ENCODE results near the gene PTPRT.

Gene PTPRT

DNA sequence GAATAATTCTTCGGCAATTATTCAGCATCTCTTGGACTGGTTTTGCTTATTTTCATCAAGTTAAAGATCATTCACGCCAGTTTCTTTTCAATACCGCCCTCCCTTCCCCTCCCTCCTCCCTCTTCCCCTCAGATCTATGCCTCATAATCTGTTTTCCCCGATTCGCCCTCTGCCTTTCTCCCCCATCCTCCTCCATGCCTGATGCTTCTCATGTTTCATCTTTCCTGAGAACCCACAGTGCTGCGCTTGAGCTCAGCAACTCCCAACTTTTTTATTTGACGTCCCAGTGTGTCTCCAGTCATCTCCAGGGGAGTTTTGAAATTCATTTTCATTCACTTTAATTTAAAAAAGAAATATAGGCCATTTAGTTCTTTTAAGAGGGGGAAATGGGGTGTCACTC is 142.7 kb downstream of the PTPRT start:
- intact Hi-C loops (cut with DNase I), result no loop called here
- DNase-seq, result peak in 12 of 42 donors; percentile 2 to 40 (median 19)

DNA sequence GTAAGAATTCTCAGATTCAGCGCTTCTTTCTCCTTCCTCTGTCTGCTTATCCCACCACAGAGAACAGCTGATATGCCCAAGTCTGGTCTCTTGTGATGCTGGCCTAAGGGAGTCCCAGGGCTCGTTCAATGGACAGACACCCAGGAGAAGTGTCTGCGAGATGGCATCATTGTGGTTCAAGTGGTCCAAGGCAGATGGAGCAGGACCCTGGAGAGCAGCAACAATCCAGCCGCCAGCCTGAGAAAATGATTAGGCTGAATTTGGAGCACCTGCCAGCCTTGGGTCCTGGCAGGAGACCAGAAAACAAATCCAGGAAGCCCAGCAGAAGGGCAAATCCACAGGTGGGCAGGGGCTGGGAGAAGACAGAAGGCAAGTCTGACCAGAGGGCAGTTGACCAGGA is 145.8 kb downstream of the PTPRT start:
- no peak for DNase-seq
- intact Hi-C loops (cut with DNase I), result no loop called here

DNA sequence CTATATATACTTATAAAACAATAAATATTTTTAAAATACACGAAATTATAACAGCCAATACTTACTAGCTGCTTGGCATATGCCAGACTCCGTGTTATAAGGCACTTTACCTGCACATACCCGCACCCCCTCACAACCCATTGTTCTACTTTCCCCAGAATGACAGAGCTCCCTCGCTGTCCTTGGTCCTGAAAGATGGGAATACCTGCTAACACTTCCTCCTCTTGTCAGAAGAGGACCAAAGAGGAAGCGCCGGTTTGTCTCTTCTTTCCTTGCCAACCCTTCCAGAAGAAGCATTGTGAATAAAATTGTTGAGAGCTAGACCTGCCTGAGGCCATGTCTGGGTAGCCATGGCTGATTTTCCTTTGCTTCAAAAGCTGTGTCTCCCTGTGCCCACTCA is 149.3 kb downstream of the PTPRT start:
- intact Hi-C loops (cut with DNase I), result no loop called here
- no peak for DNase-seq

DNA sequence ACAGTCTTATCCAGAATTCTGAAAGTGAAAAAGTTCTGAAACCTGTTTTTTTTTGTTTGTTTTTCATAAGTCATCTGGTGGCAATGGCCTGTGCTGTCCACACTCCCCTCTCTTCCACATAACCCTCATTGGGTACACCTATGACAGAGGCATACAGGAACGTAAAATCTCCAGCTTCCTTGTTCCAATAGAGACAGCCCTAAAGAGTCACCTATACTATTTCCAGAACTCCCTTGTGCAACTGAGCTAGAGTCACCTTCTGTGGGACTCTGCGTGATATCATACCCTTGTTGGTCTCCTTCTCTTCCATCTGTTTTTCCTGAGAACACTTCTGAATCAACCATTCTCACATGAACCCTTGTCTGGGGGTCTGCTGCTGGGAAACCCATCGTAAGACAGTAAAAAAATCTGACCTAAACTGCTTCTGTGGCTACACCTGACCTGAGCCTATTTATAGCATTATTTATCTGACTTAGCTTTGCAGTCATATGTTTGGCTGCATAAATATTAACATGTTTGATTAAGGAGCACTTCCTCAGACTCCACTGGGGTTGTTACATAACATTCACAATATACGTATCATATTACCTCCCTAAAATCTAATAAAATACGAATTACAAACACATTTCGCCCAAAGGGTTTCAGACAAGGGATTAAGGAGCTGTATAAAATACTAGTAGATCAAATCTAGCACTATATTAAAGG is 151.9 kb downstream of the PTPRT start:
- intact Hi-C loops (cut with DNase I), result no loop called here
- no peak for DNase-seq

DNA sequence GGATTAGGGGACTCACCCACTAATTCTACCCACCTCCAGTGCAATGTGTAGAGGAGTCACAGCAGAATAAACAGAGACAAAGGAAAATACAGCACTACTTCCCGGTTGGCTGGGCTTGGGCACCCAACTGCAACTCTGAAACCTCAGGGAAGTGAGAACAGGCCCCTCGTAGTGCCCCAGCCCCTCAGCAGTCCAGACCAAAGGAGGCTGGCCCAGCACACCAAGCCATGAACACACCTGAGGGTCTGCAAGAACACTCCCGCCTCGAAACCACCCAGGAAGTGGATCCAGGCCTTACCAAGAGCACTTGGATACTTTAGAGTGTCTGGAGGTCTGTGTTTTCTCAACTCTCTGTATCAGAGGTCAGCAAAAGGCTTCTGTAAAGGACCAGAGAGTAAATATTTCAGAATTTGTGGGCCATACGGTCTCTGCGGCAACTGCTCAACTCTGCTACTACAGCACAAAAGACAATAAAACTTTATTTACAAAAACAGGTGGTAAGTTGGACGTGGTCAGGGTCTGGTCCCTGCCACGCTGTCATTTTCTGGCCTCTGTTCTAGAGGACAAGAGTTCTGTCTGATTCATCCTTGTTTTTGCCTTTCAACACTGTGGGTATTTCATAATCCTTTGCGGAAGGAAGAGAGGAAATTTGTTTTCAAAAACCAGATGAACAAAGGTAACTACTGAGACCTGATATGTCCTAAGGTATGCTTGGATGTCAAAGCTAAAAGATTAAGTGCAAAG is 154.6 kb downstream of the PTPRT start:
- DNase-seq, result no peak
- intact Hi-C loops (cut with DNase I), result no loop called here

DNA sequence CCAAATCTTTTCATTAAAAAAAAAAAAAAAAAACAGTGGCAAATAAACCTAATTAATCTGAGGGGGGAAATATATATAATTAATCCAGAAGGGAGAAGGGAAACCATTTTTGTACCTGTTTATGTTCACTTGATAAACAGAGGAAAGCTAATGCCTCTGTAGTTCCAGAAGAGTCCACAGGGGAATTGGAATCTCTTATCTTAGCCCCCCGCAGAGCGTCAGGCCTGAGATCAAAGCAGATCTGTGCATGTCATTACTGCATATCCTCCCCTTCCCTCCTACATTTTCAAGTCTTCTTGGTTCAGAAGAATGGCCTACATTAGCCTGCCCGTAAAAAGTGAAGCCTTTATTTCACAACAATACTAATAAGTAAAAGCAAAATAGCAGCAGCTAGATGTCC is 157.2 kb downstream of the PTPRT start:
- DNase-seq, result no peak

DNA sequence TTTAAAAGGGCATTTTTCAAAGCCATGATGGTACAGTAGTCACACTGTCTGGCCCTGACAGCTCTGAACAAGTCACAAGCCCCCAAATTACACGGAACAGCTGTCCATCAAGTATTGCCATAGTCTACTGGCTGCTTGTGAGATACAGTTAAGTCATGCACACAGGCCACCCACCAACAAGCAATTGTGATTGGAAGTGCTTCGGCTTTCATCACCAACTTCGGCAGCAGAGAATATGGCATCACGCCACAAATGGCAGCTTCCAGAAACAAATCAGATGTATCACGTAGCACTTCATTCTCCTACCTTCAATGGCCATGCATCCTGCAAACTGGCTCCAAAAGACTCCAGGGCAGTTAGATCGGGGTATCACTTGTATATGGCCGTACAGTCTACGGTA is 160.5 kb downstream of the PTPRT start:
- DNase-seq, result no peak
- intact Hi-C loops (cut with DNase I), result no loop called here

More for the DNA sequence above, 157.2 kb downstream of the PTPRT start:
- intact Hi-C loops (cut with DNase I), result no loop called here

DNA sequence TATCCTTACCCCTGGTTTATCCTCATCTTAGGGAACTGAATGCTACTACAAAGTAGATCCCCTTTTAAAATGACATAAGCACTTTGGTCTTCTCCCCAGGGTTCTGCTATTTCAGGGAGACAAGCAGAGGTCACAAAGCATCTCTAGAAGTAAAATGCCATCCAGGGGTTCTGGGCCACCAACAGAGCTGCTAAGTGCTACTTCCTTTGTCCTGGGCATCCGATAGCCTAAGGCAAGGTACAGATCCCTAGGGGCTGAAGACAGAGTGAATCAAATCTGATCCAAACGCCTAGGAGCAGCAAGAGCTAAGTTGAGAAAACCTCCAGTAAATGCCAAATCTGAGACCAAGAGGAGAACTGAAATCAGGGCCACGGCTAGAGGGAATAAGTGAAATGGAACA is 161.2 kb downstream of the PTPRT start:
- intact Hi-C loops (cut with DNase I), result no loop called here
- no peak for DNase-seq

DNA sequence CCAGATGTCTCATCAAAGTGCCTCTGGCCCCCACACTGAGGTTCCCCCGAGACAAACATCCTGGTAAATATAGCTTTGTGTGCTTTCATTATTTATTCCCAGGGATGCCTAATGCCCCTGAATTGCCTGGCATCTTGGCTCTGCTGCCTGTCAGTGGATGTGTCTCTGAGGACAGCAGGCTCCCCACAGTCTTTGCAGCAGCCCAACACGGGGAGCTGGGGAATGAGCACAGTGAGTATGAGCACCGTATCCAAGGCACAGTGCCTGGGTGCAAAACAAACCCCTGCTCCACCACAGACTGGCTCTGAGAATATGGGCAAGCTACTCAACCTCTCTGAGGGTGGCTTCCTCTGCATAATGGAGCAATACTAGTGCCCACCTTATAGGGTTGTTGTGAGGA is 165.9 kb downstream of the PTPRT start:
- intact Hi-C loops (cut with DNase I), result no loop called here
- peak in 1 of 42 donors; percentile 12 for DNase-seq

DNA sequence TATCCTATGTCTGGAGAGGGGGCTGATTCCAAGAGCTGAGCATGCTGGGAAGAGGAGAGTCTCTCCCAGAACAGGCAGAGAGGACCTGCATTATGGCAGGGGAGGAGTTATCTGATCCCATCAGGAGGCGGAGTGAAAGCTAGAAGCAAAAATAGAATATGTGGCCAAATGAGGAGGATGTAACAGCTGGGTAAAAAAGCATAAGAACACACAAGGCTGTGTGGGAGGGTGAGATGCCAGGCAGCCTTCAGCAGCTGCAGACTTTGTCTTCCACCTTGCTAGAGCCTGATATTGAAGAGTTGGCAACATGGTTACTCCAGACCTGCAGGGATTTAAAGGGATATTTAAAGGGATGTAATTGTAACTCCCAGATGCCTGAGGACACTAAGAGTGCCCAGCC is 167.1 kb downstream of the PTPRT start:
- no peak for DNase-seq
- intact Hi-C loops (cut with DNase I), result no loop called here

DNA sequence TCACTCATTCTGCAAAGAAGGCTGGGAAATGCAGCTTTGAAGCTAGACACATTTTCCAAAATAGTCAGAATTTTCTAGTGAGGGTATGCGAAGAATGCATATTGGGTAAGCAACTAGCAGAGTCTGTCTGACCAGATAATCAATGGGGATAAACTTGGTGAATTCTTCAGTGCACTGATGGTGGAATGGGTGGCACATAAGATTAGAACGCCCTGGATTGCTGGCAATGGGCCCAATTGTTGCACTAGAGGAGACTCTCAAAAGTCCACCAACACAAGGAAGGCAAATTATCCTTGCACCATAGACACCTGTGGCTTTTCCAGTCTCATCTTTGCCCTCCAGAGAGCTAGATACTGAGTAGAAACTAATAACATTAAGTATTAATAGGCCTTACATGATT is 167.6 kb downstream of the PTPRT start:
- DNase-seq, result no peak
- intact Hi-C loops (cut with DNase I), result no loop called here

DNA sequence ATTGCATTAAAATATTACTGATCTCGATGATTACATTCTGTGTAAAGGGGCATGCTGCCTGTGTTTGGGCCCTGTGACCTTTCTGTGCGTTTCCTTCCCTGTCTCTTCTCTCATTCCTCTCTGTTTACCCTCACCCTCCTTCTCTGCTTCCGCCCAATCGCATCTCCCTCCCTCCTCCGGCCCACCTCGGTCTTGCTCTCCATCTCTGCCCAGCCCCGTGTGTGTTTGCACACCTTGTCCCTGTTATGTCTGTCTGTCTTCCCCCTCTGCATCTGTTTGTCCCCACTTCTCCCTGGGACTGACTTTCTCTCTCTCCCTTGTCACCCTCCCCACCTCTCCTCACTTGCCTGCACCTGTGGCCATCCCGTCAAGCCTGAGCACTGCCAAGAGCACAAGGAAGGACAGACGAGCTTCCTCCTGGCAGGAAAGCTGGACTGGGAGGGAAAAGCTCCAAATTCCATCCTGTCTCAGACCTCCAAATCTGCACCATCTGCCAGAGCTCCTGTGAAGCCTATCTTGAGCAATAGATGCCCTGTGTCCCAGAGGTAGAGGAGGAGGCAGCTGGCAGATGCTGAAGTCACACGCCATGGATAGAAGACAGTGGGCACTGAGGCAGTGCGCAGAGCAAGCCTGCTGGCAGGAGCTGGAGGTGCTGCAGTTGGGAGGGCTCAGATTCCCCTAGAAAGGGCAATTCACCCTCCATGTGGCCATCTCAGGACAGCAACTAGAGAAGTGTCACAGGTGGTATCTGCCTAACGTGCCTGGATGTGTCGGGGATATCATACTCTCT is 172.3 kb downstream of the PTPRT start:
- intact Hi-C loops (cut with DNase I), result no loop called here
- no peak for DNase-seq

DNA sequence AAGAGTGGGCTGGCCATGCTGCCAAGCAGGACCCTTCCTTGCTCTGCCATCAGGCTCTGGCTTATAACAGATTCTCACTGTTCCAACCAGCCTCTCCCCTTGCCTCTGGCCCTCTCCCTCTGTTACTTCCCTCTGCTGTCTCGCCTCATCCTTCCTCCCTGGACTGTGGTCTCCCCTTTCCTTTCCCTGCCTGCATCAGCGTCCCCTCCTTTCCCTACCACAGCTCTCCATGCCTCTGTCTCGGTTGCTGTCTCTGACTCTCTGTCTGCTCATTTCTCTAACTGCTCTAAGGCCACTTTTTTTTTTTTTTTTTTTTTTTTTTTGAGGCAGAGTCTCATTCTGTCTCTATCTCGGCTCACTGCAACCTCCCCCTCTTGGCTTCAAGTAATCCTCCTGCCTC is 173.4 kb downstream of the PTPRT start:
- intact Hi-C loops (cut with DNase I), result no loop called here
- DNase-seq, result no peak

DNA sequence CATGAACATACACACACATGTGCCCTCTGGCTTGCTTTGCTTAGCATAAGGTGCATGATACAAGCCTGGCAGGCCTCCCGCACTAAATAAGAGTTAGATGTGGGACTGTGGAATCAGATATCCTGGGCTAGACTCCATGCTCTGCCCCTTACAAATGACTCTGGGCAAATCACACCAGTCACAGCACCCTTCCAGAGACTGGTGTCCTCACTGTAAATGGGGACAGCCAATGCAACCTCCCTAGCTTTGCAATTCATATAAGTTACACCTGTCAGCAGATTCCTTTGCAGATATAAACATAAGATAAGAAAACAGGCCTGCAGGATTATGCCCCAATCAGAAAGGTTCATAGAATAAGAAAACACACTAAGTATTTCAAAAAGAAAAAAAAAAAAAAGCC is 174.1 kb downstream of the PTPRT start:
- DNase-seq, result no peak
- intact Hi-C loops (cut with DNase I), result no loop called here

DNA sequence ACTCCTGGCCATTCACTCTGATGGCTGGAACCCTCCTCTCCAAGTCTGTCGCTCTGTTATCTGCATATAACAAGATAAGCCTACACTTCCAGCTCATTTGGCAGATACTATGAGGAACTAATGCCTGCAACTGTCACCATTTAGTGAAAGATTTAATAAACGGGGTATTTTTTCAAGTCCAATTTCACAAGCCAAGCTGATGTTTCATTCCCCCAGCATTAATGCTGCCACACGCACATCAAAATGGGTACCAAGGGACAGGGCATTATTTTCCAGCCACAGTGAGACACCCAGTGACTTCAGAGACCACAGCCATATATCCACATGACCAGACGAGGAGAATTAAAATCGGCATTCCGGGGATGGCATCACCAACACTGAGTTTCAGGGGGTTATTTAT is 175.5 kb downstream of the PTPRT start:
- intact Hi-C loops (cut with DNase I), result no loop called here
- no peak for DNase-seq

DNA sequence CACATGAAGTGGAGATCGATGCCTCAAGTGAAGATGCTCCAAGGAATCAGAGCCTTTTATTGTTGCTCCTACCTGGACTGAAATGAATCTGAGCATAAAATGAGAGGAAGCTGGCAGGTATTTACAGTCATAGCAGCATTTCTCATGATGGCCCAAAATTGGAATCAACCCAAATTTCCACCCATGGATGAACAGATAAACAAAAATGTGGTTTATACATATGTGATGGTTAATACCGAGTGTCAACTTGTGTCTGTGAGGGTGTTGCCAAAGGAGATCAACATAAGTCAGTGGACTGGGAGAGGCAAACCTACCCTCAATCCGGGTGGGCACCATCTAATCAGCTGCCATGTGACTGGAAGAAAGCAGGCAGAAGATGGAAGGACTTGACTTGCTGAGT is 178.2 kb downstream of the PTPRT start:
- intact Hi-C loops (cut with DNase I), result no loop called here
- DNase-seq, result no peak

DNA sequence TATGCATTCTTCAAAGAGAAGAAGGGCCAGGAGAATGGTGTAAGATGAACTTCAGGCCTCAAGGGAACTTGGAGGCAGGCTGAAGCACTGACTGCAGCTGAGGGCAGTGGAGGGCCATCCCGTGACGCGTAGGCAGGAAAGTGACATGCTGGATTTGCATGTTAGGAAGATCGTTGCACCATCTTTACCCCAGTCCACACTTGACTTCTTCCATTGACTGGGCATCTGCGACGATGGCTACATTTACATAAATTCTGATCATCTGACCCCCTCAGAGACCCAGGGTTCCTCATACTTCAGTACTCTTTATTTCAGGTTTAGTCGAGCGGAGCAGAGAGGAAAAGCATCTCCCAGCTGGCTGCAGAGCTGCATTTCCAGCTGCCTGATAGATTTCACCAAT is 180.2 kb downstream of the PTPRT start:
- DNase-seq, result no peak

DNA sequence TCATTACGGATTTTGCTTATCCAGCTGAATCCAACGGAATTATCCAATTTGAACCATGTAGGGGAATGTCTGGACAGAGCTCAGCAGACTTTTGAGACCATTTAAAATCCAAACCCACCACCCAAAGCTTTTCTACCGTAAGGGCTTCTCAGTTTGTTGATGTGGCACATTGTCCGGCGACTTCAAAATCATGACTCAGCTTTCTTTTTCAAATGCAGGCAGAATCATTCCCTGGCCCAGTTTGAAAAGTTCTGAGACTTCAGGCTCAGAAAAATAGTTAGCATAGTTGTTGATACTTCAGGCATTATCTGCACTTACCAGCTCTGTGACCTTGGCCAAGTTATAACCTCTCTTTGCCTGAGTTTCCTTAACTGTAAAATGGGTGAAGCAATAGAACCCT is 182.2 kb downstream of the PTPRT start:
- DNase-seq, result no peak

More for the DNA sequence above, 180.2 kb downstream of the PTPRT start:
- intact Hi-C loops (cut with DNase I), result no loop called here

DNA sequence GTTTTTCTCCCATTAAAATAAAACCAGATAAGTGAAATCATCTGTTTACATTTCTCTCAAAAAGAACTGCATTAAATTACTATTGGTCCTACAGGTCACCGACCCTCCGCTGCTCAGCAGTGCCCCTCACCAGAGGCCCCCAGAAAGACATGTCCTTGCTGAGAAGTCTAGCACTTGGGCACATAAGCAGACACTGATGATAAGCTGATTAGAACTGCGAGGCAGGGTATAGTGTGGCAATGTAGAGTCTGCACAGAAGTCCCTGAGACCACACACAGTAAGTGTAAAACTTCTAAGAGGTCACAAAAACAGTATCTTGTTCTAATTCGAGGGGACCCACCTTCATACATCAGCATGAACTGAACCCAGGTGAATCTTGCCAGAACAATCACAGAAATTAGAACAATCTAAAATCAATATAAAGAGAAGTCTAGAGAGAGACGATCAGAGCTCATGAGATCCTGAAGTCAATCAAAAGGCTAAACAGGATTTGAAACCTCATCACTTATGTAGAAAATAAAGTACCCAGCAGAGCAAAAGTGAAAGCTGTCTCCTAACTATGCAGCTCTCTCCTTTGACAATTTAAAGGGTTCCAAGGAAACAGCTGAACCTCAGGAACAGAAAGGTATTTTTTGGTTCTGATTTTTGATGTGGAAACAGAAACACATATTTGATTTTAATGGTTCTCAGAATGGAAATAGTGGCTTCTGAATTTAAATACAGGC is 182.9 kb downstream of the PTPRT start:
- intact Hi-C loops (cut with DNase I), result no loop called here
- no peak for DNase-seq

More for the DNA sequence above, 182.2 kb downstream of the PTPRT start:
- intact Hi-C loops (cut with DNase I), result no loop called here
